AG09309 (cell line): ENCODE results near the gene CMTR2.
"Not testable (repeated sequence)": the region's sequence is repeated elsewhere in the genome, so short reads cannot be mapped to it uniquely, and the experiment has no call there.

Experiments used
- DNase-seq: peaks from one replicate; pipeline ENCODE4 v3.0.0-alpha.2; 2010; ENCODE audit warnings: low read depth
- H3K4me3 ChIP-seq: 2 replicates; pipeline ENCODE4 v1.5.1; 2011; ENCODE audit warnings: mild to moderate bottlenecking, low read depth, low read length, moderate library complexity; ENCODE audit not compliant: control insufficient read depth
- TF ChIP-seq, protein P1 (sequence below): IDR thresholded peaks from 2 replicates; pipeline ENCODE4 v1.5.1; 2011; ENCODE audit warnings: mild to moderate bottlenecking, low read depth, low read length, inconsistent platforms; ENCODE audit not compliant: insufficient read depth, control insufficient read depth; ENCODE audit errors: missing control alignments

Gene CMTR2

GRCh38 chr16:71319999-71320398 is 30.8 kb upstream of the CMTR2 start:
- TF ChIP-seq, protein P1, sequence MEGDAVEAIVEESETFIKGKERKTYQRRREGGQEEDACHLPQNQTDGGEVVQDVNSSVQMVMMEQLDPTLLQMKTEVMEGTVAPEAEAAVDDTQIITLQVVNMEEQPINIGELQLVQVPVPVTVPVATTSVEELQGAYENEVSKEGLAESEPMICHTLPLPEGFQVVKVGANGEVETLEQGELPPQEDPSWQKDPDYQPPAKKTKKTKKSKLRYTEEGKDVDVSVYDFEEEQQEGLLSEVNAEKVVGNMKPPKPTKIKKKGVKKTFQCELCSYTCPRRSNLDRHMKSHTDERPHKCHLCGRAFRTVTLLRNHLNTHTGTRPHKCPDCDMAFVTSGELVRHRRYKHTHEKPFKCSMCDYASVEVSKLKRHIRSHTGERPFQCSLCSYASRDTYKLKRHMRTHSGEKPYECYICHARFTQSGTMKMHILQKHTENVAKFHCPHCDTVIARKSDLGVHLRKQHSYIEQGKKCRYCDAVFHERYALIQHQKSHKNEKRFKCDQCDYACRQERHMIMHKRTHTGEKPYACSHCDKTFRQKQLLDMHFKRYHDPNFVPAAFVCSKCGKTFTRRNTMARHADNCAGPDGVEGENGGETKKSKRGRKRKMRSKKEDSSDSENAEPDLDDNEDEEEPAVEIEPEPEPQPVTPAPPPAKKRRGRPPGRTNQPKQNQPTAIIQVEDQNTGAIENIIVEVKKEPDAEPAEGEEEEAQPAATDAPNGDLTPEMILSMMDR = no peak
- no peak overlapping the region for H3K4me3 ChIP-seq
- no peak for DNase-seq

- no peak for DNase-seq
- TF ChIP-seq, protein P1 = no peak
- no peak overlapping the region for H3K4me3 ChIP-seq
Observed at GRCh38 chr16:71315269-71315668, 26.1 kb upstream of the CMTR2 start.

GRCh38 chr16:71313591-71313990 is 24.4 kb upstream of the CMTR2 start:
- not testable (repeated sequence) for DNase-seq, H3K4me3 ChIP-seq

- DNase-seq = no peak
- H3K4me3 ChIP-seq = no peak overlapping the region
- TF ChIP-seq, protein P1 = peak; percentile 79
Observed at GRCh38 chr16:71311553-71312158, 22.5 kb upstream of the CMTR2 start.

GRCh38 chr16:71303938-71304337 is 14.7 kb upstream of the CMTR2 start:
- TF ChIP-seq, protein P1 = no peak
- DNase-seq = no peak
- H3K4me3 ChIP-seq = no peak overlapping the region

DNA sequence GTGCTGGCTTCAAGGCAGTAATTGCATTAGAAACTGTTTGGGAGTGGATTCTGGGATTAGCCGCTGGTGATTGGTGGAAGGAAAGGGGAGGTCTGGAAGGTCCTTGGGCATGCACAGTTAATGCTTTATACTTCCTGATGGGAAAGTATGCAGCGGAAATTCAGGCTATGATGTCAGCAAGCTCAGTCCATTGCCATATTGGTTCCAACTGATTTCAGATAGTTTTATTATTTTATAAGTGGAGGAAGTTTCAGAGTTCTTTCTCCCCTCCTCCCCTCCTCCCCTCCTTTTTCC is 8.1 kb upstream of the CMTR2 start:
- TF ChIP-seq, protein P1 = no peak
- no peak overlapping the region for H3K4me3 ChIP-seq
- no peak for DNase-seq

- H3K4me3 ChIP-seq = no peak overlapping the region
- no peak for DNase-seq
- TF ChIP-seq, protein P1 = no peak
Observed at GRCh38 chr16:71296584-71297340, 7.6 kb upstream of the CMTR2 start.
